ENCODE data around the gene TRIM38.
"Not testable (repeated sequence)": the region's sequence is repeated elsewhere in the genome, so short reads cannot be mapped to it uniquely, and the experiment has no call there.

The TRIM38 gene

DNA sequence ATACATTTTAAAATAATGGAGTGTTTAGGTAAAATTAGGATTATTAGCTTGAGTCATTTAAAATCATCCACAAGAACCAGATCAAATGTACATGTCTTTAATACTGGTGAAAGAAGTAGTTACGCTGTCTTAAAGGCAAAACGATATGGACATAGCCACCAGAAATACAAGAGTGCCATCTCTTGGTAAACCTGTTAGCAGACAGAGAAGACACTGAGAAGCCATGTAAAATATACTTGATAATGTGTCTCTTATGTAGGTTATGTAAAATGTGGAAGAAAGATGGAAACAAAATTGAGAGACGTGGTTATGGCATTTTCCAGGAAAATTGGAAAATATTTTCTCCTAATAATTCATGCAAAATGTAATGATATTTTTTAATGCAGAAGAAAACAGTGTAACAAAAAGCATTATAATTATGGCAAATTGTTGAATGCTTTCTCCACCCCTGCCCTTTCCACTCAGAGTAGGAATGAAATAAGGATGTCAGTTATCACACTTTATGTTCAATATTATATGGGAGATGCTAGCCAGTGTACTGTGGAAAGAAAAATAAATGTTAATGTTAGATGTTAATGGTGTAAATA, 19.9 kb upstream of the TRIM38 start:
- peak; percentile 51 for FAIRE-seq
- TF ChIP-seq, protein P1, sequence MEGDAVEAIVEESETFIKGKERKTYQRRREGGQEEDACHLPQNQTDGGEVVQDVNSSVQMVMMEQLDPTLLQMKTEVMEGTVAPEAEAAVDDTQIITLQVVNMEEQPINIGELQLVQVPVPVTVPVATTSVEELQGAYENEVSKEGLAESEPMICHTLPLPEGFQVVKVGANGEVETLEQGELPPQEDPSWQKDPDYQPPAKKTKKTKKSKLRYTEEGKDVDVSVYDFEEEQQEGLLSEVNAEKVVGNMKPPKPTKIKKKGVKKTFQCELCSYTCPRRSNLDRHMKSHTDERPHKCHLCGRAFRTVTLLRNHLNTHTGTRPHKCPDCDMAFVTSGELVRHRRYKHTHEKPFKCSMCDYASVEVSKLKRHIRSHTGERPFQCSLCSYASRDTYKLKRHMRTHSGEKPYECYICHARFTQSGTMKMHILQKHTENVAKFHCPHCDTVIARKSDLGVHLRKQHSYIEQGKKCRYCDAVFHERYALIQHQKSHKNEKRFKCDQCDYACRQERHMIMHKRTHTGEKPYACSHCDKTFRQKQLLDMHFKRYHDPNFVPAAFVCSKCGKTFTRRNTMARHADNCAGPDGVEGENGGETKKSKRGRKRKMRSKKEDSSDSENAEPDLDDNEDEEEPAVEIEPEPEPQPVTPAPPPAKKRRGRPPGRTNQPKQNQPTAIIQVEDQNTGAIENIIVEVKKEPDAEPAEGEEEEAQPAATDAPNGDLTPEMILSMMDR (IDR thresholded peaks at IDR 0.05; ENCODE audit: insufficient read depth, missing control alignments) = peak; percentile 63
- no peak for DNase-seq (ENCODE audit: insufficient read length, low spot score)

DNA sequence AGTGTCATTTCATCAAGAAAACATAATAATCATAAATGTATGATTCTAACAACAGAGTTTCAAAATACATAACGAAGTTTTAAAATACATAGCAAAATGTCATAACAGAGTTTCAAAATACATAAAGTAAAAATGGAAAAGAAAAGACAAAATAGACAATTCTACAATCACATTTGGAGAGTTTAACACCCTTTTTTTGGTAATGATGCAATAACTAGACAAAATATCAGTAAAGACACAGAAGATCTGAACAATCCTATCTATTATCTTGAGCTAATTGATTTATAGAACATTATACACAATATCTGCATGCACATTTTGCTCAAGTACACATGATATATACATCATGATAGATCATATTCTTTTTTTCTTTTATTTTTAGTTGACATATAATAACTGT, 18.7 kb upstream of the TRIM38 start:
- DNase-seq (ENCODE audit: insufficient read length, low spot score) (no peak), FAIRE-seq (no peak)
- TF ChIP-seq, protein P1 (IDR thresholded peaks at IDR 0.05; ENCODE audit: insufficient read depth, missing control alignments) = no peak

DNA sequence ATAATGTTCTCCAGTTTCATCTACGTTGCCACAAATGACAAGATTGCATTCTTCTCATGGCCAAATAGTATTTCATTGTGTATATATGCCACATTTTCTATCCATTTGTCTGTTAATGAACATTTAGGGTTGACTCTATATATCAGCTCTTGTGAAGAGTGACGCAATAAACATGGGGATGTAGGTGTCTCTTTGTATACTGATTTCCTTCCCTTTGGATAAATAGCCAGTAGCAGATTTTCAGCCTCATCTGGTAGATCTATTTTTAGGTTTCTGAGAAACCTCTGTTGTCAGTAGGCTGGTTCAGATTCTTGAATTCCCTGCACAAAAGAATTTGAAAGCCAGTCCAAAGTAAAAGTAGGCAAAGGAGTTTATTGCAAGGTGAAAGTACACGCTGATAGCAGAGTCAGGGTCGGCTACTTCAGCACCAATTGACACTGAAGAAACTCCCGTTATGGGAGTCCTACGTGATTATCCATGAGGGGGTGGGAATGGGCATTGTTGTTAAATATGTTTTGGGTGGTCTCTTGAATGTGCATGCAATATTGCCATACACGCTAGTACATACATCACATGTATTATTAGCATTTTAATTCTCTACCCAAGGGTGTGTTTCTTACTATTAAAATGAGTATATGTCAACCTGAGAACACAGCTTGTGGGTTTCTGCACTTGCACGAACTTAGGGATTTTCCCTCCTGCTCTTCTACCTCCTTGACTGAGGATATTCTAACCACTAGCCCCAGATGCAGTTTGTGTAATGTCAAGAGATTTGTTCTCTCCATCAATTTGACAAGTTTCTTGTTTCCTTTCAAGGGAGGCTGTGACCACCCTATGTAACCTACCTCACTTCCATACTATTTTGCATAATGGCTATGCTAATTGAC, 17.7 kb upstream of the TRIM38 start:
- FAIRE-seq (no peak), DNase-seq (ENCODE audit: insufficient read length, low spot score) (no peak)
- TF ChIP-seq, protein P1 (IDR thresholded peaks at IDR 0.05; ENCODE audit: insufficient read depth, missing control alignments) = no peak

DNA sequence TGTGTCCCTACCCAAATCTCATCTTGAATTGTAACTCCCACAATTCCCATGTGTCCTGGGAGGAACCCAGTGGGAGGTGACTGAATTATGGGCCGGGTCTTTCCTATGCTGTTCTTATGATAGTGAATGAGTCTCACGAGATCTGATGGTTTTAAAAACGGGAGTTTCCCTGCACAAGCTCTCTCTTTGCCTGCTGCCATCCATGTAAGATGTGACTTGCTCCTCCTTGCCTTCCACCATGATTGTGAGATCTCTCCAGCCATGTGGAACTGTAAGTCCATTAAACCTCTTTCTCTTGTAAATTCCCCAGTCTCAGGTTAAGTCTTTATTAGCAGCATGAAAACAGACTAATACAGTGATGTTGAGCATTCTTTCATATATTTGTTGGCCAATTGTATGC, 16.9 kb upstream of the TRIM38 start:
- FAIRE-seq; DNase-seq (ENCODE audit: insufficient read length, low spot score): not testable (repeated sequence)

DNA sequence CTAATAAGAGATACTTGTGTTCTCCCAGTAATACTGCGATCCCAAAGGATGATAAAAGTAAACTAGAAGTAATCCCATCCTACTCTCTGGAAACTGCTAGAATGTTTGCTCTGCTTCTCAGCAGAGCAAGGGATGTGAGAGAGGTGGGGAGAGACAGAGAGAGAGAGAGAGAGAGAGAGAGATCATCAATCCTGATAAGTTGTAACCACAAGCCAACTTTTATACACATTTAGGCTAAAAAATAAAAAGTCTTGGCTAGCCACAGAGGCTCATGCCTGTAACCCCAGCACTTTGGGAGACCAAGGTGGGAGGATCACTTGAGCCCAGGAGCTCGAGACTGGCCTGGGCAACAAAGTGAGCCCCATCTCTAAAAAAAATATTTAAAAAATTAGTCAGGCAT, 16.0 kb upstream of the TRIM38 start:
- DNase-seq (ENCODE audit: insufficient read length, low spot score) (no peak), FAIRE-seq (no peak)
- TF ChIP-seq, protein P1 (IDR thresholded peaks at IDR 0.05; ENCODE audit: insufficient read depth, missing control alignments) = no peak

DNA sequence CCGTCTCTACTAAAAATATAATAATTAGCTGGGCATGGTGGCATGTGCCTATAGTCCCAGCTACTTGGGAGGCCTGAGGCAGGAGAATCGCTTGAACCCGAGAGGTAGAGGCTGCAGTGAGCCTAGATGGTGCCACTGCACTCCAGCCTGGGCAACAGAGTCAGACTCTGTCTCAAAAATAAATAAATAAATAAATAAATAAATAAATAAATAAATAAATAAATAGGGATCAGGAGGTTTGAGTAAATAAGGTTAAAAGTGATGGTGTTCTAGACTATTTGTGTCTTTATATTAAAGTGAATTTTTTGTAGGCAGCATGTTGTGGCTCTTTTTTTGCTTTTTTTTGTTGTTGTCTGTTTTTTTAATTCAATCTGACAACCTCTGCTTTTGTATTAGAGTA, 15.1 kb upstream of the TRIM38 start:
- FAIRE-seq; DNase-seq (ENCODE audit: insufficient read length, low spot score): not testable (repeated sequence)

DNA sequence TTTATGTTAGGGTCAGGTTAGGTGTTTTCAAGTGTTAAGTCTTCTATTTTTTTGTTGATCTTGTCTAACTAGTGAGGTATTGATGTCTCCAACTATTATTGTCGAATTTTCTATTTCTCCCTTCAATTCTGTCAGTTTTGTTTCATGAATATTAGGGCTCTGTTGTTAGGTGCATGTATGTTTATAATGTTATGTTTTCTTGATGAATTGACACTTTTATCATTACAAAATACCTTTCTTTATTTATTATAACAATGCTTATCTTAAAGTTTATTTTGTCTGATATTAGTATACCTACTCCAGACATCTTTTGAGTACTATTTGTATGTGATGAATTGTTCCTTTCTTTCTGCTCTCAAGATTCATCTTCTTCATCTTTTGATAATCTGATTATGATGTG, 12.9 kb upstream of the TRIM38 start:
- FAIRE-seq (no peak), DNase-seq (ENCODE audit: insufficient read length, low spot score) (no peak)

DNA sequence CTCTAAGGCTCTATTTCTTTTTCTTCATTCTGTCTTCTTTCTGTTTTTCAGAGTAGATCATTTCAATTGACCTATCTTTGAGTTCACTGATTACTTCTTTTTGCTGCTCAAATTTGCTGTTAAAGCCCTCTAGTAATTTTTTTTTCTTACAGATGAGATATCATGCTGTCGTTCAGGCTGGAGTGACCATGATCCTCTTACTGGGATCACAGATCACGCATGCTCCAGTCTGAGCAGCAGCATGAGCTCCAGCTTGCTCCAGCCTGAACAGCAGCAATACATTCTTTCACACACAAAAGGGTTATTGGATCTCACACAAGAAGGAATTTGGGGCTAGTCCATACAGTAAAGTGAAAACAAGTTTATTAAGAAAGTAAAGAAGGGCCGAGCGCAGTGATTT, 12.3 kb upstream of the TRIM38 start:
- TF ChIP-seq, protein P1 (IDR thresholded peaks at IDR 0.05; ENCODE audit: insufficient read depth, missing control alignments) = no peak
- FAIRE-seq = no peak
- no peak for DNase-seq (ENCODE audit: insufficient read length, low spot score)

More for the DNA sequence above, 12.9 kb upstream of the TRIM38 start:
- TF ChIP-seq, protein P1 (IDR thresholded peaks at IDR 0.05; ENCODE audit: insufficient read depth, missing control alignments) = no peak
